A549 treated with dexamethasone at 1 μM for 4 hours (cell line): Measurements from ENCODE around the gene SNAP91. TPM values are rescaled to one million over a fixed set of nuclear protein-coding genes. Genes with fewer than 3 reads are reported as not detected.

Experiments
- total RNA-seq: library from RNA; stranded (reverse); fragments of 200-300 nt; extraction: Qiagen RNA extraction; gene quantifications from 5 replicates; pipeline ENCODE4 v1.2.3, GENCODE V29; 2022

The SNAP91 gene
- 0.12 to 0.41 TPM (median 0.17 TPM) in 5 replicates for total RNA-seq

GRCh38 chr6:83708970-83709747 is at the start of gene SNAP91:
Gene SNAP91, minus strand, starts transcription at chr6:83709101. Its CDS starts 1,174 bp downstream, at chr6:83707927.

GRCh38 chr6:83511901-83512681 is 196.8 kb downstream of the SNAP91 start, which contains the start of gene PRSS35:
Gene PRSS35, plus strand, starts transcription at chr6:83512534. Its CDS starts 10,908 bp downstream, at chr6:83523442.

Other genes with a start within 250 kb of the SNAP91 start
- gene PRSS35, start 196.6 kb downstream of the SNAP91 start, total RNA-seq: 0.06 to 0.16 TPM (median 0.08 TPM) in 5 replicates
- gene RIPPLY2, start 144.3 kb upstream of the SNAP91 start, total RNA-seq: 0.31 to 0.49 TPM (median 0.39 TPM) in 4 of 5 replicates, not detected in the other
- gene CYB5R4, start 150.6 kb upstream of the SNAP91 start, total RNA-seq: 20.3 to 23.6 TPM (median 21.6 TPM) in 5 replicates